NCI-H146 treated with DMSO at 0.1 percent for 48 hours (cell line): ENCODE data around the gene SUPT6H.

Experiments used
- DNase-seq: peaks from one replicate; lab custom pipeline; 2025; ENCODE audit not compliant: unreplicated experiment; lab: John Stamatoyannopoulos, UW

The SUPT6H gene

DNA sequence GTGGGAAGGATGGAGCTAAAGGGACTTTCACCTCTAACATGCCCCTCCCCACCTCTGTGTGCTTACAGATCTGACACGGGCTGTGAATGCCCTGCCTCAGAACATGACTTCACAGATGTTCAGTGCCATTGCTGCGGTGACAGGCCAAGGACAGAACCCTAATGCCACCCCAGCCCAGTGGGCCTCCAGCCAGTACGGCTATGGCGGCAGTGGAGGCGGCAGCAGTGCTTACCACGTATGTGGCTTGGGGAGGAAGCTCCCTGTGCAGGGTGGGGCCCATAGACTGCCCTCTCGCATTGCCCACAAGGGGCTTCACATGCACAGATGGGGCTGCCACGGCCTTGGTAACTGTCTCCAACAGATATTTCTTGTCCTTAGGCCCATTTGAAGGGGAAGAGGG lies 38.3 kb downstream of the SUPT6H start:
- no peak for DNase-seq

DNA sequence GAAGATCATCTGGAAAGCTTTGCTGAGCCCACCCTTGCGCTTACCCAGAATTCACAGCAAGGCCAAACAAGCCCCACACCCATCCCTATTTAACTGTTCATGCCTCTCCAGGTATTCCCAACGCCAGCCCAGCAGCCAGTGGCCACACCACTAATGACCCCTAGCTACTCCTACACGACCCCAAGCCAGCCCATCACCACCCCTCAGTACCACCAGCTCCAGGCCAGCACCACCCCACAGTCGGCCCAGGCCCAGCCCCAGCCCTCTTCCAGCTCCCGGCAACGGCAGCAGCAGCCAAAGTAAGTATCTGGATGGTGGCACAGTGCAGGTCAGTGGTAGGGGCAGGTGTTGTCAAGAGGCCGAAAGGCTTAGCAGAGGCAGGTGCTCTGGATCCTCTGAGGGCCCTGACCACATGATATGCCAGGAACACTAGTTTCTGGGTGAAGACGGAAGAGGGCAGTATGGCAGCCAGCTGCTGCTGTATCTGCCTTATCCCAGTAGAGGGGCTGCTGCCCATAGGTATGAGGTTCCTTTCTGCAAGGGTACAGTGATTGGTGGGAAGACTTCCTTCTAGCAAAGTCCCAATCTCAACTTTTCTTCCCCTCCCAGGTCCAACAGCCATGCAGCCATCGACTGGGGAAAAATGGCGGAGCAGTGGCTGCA lies 39.0 kb downstream of the SUPT6H start:
- no peak for DNase-seq

DNA sequence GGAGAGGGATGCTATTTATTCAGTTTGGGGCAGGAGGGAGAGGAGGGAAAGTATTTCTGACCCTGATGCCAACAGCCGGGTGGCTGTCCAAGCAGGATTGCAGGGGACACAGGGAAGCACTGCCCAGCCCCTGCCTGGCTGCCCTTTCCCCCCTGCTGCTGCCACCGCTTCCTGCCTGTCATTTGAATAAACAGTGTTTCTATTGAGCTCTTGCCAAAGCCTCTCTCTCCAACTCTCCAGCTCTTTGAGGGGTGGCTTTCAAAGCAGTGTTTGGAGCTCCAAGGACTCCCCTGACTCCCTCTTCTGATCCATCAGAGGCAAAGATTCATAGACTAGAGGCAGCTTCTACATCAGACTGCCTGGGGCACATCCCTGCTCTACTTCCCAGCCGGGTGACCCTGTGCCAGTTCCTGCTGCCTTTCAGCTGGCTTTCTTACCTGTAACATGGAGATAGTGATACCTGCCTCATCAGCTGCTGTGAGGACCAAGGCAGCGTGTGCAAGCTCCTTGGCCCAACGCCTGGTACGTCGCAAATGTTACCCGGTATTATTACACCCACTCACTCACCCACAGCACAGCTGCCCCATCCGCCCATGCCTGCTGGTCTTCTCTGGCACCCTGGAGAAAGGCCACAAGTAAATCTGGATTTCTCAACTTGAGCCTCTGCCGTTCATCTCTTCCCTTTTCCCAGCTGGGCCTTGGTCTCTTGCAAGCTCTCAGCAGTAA lies 40.2 kb downstream of the SUPT6H start:
- no peak for DNase-seq

DNA sequence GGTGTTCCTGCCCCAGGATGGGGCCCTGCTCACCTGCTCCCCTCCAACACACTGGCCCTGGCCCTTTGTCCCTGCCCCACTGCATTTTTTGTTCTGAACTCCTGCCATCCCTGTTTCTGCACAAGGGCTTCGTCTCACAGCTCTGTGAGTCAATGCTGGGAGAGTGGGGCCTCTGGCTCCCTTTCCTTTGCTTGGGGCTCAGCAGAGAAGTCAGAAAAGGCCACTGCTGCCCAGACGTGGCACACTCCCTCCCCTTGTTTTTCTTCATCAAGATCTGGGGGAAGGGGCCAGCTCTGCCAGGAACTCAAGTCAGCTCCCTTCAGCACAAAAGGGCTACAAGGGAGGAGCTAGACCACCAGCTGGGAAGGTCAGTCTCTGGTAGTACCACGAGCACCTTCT lies 40.7 kb downstream of the SUPT6H start:
- no peak for DNase-seq

DNA sequence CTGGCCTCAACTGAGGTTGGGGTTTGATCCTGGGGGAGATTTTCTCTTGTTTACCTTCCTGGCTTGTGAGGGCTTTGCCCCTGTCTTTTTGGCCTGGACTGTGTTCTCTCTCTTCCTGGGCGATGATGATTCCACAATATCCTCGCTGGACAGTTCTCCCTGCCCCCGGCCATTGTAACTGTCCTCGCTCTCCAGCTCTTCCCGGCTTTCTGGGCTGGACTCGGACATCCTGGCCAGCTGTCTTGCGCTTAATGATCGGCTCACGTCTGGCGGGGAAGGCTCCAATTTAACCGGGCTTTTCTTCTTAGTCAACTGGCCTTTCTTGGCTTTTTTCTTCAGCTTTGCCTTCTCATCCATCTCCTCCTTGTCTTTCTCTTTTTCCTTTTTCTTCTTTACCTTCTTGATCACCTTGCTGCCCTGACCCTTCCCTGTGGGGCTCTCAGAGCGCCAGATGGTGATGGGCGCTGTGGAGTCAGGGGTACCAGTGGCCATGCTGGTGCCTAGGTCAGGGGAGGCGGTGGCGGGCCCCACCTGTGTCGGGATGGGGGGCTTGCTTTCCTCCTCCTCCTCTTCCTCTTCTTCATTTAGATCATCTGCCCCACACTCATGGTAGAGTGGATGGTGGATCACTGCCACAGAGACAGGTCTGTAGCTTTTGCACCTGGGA lies 41.7 kb downstream of the SUPT6H start:
- no peak for DNase-seq

DNA sequence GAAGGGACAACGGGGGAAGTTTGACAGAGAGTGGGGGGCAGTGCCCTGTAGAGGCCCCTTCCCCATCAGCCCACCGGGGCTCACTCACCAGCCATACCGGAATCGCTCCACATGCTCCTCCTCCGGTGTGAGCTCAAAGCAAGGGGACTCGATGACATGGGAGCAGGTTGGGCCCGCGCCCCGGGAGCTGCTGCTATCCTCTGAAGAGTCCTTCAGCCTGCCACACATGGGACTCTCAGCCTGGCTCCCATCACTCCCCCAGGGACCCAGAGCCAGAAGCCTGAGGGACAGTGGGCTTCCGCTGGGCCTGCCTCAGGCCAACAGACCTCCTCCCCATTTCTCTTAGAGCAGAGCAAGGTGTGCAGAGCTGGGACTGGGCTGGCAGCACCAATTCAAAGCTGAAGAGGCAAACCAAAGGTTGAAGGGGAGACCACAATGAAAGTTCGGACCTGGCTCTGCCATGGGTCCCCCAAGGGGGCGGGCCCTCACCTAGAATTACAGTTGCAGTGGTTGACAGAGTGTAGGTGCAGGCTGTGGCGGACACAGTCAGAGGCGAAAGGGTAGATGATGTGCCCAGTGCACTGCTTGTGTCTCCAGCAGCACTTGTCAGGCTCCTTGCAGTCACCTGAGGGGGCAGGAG lies 42.3 kb downstream of the SUPT6H start:
- DNase-seq: no peak

DNA sequence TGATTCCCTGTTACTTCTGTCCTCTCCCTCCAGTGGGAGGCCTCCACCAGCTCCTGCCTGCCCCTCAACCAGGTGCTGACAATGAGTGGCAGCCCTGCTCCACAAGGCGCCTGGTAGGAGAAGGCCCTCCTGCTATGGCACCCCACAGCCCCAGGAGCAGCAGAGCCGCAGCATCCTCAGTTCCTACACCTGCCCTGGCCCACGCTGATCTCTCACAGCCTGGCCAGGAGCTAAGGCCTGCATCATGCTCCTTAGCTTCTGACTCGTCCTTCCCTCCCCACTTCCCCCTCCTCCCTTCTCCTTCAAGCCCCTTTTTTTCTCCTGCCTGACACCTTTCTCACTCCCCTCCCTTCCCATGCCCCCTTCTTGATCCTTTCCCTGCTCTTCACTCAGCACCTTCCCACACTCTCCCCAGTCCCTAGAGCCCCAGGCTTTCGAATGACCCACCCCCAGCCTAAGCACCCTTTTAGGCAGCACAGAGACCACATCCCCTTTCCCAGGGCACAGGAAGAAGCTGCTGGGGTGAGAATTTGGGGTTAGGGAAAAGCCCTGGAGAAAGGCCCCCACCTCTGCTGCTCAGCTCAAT lies 43.2 kb downstream of the SUPT6H start:
- DNase-seq: no peak

DNA sequence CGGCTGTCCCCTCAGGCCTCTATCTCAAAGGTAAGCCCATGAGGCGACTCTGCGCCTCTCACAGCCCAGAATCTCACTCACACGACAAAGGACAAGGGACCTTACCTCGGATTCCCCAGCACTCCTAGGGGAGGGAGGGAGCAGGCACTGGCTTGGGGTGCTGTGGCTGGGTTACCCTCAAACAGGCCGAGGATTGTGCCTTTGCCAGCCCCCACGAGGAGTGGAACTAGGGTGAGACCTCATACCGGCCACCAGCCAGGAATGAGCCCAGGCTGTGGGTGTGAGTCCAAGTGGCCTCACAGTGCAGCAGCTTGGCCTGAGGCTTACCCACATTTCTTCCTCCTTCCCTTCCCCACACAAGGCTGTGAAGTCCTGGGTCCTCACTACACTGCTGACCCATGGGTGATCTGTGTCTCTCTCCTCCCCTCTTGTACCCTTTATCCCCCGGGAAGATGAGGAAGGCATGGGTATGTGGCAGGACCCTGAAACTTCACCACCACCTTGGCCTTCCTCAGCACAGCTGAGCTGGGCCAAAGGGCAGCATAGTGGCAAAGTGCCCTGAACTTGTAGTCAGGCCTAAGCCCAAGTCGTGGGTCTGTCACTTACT lies 43.8 kb downstream of the SUPT6H start:
- no peak for DNase-seq

DNA sequence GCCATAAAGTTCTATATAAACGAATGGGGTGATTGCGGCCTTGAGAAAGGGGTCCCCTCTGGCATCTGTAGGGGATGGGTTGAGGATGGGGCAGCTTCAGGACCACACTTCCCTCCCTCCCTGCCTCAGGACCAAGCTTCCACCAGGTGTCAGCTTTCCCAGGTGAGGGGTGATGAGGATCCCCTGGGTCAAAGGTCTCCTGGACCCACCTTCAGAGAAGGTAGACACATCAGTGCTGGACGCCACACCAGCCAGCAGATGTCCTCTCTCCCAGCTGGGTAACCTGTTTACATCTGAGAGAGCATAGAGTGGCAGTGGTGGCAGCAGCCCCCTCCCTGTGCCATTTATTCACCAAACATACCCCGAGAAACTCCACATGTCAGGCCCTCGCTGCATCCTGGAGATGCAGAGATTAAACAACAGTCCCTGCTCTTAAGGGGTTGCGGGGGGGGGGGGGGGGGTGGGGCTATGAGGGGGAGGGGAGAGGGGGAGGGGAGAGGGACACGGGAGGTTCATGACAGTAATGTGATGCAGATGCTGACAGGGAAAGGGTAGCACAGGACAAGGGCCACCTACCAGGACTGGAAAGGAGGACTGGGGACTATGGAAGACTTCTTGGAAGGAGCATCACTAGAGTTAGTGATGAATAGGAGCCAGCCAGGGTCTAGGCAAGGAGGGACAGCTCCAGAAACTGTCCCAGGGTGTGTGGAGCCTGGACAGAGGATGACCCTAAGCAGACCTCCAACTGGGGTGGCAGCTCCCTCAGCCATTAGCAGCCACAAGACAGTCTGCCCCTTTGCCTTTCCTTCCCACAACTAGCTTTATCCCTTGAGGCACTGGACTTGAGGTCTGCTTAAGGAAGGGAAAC lies 44.7 kb downstream of the SUPT6H start:
- DNase-seq: no peak

DNA sequence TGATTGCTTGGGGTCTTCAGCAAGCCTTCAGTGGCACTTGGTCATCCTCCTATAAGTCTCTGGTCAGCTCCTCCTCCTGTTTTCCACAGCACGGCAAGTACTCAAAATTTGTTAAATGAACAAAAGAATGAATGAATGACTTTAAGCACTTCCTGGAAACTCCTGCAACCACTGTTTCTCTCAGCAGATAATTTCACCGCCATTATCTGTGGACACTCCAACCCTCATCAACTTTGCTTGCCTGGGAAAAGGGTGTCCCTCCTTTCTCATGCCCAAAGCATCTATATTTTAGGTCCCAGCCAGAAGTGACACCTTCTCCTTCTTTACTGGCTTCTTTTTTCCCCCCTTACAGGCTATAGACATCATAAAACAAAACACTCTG lies 45.3 kb downstream of the SUPT6H start:
- DNase-seq: no peak

DNA sequence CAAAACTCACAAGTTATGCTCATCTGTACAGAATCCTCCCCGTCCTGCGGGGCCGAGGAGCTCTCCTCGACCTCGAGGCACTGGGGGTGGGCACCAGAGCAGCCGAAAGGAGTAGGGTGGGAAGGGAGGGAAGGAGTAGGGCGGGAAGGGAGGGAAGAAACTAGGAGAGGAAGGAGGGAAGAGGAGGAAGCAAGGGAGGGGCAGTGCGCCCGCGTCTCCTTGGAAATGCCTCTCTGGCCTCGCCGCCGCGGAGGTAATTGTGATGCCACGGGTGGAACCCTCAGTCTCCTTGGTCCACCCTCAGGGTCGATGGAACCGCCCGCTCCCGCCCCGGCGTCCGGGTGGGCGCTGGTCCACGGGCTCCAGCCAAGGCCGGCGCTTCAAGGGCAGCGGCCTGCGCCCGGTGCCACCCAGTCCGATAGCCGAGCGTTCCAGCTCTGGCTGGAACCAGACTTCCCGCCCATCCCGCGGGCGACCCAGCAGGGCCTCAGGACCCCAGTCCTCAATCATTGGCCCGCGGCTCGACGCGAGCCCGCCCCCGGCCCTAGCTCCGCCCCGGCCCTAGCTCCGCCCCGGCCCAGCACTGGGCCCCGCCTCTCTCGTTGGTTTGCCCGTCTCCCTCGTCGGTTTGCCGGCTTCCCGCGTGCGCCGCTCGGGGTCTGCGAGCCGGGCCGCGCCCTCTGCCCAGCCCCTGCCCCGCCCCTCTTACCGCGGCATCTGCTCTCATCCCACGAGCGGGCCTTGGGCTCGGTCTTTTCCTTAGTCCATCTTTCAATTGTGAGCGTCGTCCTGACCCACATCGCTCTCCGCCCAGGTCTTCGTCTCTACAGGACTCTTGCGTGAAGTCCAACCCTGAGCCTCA lies 49.1 kb downstream of the SUPT6H start:
- DNase-seq: peak; percentile 73

DNA sequence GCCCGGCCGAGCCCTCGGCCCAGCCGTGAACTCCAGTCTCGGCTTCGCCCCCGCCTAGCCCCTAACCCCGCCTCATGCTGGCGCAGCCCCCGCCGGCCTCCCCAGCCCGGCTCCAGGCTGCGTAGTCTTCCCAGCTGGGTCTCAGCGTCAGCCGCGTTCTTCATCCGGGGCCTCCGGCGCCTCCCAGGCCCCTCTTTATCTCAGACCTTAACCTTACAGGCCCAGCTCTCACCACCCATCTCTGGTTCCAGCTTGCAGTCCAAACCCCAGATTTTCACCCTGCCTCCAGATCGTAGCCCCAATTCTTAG lies 49.7 kb downstream of the SUPT6H start, which contains the start of gene PROCA1:
TSS of gene PROCA1 (minus strand) at position 166 of the 309 bp plus-strand sequence. CDS start 228 bp downstream, outside the sequence.
- DNase-seq: no peak

DNA sequence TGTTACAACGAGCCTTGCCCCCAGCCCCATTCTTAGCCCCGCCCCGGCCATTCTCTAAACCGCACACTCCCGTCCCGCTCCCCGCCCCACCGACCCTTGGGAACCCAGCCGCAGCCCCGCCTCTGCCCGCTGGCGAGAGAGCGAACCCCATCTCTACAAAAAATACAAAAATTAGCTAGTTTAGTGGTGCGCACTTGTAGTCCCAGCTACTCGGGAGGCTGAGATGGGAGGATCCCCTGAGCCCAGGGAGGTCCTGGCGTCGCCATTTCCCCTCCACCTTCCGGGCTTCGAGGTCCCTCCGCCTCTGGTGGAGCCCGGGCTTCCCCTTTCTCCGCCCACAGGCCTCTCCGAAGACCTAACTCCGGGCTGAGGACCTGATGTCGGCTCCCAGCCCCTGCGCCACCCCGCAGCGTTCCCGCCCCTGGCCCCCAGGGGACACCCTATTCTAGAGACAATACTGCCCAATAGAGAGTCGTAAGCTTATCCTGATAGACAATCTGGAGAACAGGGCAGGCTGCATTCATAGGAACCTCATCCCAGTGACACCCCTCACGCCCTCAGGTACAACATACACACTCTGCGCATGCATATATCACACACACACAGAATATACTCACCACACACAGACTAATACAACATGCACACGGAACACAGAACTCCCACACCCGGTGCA lies 50.2 kb downstream of the SUPT6H start:
- no peak for DNase-seq

DNA sequence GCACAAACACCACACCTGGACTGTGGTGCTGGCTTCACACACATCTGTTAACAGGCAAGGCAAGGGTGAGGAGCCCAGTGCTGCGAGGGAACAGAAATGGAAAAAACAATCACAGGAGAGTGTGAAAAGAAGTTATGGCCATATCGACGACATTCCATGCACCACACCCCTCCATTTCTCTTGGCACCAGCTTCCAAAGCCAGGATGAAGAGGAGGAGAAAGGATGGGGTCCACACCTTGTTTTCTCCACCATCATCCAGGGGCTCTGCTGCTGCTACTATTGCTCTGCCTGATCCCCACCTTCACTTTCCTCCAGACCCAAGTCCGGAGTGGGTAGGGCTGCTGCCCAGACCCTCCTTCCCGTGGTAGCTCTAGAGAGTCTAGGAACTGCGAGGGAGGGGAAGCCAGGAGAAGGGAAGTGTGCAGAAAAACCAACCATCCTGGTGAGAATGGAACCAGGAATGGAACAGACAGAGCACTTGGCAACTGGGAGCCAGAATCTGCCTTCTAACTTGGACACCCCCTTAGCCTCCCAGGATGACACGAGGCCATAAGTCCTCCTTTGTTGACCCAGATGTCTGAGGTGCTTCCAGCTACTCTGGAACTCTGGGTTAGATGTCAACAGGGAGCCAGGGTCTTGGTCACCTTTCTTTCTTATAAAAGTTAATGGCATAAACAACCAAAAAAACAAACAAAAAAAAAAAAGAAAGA lies 50.9 kb downstream of the SUPT6H start:
- DNase-seq: no peak

DNA sequence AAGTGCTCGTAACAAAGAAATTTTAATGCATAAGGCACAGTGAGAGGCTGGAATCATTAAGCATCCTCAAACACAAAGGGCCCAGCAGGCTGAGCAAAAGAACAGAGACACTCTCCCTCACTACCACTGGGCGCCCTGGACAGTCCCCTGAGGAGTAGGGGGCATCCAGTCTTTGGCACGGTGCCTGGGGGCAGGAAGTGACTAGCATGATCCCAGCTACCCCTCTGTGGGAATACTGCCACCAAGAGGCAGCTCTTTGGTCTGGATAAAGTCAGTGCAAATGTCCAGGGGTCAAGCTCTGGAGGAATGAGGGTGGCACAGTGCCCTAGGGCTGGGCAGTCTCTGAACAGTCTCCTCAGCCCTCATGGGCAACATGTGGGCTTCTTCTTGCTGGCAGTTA lies 52.3 kb downstream of the SUPT6H start:
- DNase-seq: no peak

DNA sequence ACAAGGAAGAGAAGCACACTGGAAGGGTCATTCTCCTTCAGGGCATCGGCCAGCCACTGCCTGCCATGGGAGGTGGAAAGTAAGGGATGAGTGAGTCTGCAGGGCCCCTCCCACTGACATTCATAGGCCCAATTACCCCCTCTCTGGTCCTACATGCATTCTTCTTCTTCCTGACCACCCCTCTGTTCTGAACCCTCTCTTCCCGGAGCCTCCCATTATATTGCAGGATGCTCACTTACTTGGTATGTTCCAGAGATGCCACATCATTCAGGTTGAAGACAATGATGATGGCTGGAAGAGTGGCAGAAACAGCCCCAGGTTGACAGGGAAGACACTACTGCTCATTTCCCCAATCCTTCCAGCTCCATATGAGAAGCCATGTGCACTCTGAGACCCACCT lies 53.2 kb downstream of the SUPT6H start:
- DNase-seq: no peak

DNA sequence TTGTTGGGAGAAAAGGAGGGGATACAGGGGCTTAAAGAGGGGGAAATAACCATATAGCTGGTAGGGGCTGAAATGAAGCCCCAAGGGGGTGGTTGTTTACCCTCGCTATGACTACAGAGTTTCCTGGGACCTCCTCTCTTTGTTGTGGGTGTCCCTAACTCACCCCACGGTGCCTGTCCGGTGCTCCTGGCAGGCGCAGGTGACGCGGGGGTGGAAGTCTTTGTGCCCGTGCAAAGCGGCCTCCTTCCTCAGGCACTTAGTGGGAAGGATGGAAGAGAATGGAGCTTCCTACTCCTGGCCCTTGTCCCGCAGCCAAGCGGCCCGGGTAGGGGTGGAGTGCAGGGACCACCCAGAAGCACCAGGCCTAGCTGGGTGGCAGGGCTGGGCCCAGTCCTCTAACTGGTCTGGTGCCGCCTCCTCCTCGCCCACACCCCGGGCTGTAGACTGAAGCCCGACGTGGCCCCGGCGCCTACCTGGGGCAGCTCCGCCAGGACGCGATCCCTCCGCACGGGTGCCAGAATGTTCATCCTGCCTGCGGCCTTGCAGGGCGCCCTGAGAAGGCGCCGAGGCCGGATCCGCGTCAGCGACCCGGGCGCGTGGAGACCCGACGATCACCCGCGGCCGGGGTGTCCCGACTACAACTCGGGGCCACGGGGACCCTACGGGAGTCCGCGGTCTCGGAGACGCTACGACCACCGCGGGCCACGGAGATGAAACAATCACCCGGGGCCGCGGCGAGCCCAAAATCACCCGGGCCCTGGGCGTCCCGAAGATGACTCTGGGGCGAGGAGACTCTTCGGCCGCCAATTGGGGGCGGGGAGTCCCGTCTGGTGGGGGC lies 55.0 kb downstream of the SUPT6H start:
- DNase-seq: no peak
